Measurements from ENCODE around the gene HS3ST3A1. TPM values are rescaled to one million over a fixed set of nuclear protein-coding genes. Genes with fewer than 3 reads are reported as not detected.

HS3ST3A1 gene
- total RNA-seq, 2 donors from 2014 or later, result not detected

GRCh38 chr17:13537167-13537731 is 64.5 kb downstream of the HS3ST3A1 start:
- TF ChIP-seq CTCF (IDR thresholded peaks at IDR 0.05) (no peak), POLR2A (IDR thresholded peaks at IDR 0.05) (no peak)

GRCh38 chr17:13534946-13535345 is 66.8 kb downstream of the HS3ST3A1 start:
- ATAC-seq (no peak), DNase-seq (no peak)
- no peaks in the 10 kb centered on the region for H3K9me3 ChIP-seq
- no peaks in the 10 kb centered on the region for H3K36me3 ChIP-seq (replicated peaks in 1 of 2; ENCODE audit: insufficient read depth in 1 of 2, low read depth in 2 of 2)
- H3K4me1 ChIP-seq, result no peaks in the 10 kb centered on the region
- H3K27ac ChIP-seq, result no peak overlapping the region
- H3K27me3 ChIP-seq, result no peaks in the 10 kb centered on the region
- TF ChIP-seq CTCF (IDR thresholded peaks at IDR 0.05), result no peak
- TF ChIP-seq POLR2A (IDR thresholded peaks at IDR 0.05), result no peak
- WGBS, 2 donors, result 86% methylated on average over 1 of the region's 1 CpG
- intact Hi-C loops (cut with DNase I), result no loop called here
- no peak overlapping the region for H3K4me3 ChIP-seq

More at GRCh38 chr17:13537167-13537731, 64.5 kb downstream of the HS3ST3A1 start:
- Histone ChIP-seq H3K9me3 (no peaks in the 10 kb centered on the region), H3K36me3 (replicated peaks in 1 of 2; ENCODE audit: insufficient read depth in 1 of 2, low read depth in 2 of 2) (no peaks in the 10 kb centered on the region), H3K27me3 (no peaks in the 10 kb centered on the region), H3K4me1 (no peaks in the 10 kb centered on the region), H3K4me3 (no peak overlapping the region), H3K27ac (no peak overlapping the region)
- no peak for DNase-seq
- WGBS, 2 donors, result 64 to 74% methylated on average over 5 of the region's 5 CpGs
- intact Hi-C loops (cut with DNase I), result no loop called here
- ATAC-seq, result no peak

GRCh38 chr17:13531721-13532120 is 70.0 kb downstream of the HS3ST3A1 start:
- no peak for DNase-seq
- Histone ChIP-seq H3K4me3 (no peak overlapping the region), H3K9me3 (no peaks in the 10 kb centered on the region), H3K27ac (no peak overlapping the region), H3K36me3 (replicated peaks in 1 of 2; ENCODE audit: insufficient read depth in 1 of 2, low read depth in 2 of 2) (no peaks in the 10 kb centered on the region), H3K4me1 (no peaks in the 10 kb centered on the region), H3K27me3 (no peaks in the 10 kb centered on the region)
- ATAC-seq, result no peak
- TF ChIP-seq POLR2A (IDR thresholded peaks at IDR 0.05), result no peak
- no peak for TF ChIP-seq CTCF (IDR thresholded peaks at IDR 0.05)
- intact Hi-C loops (cut with DNase I), result no loop called here
- WGBS, 2 donors, result 74 to 76% methylated on average over 2 of the region's 2 CpGs

- no peak for DNase-seq
- no peaks in the 10 kb centered on the region for H3K36me3 ChIP-seq (replicated peaks in 1 of 2; ENCODE audit: insufficient read depth in 1 of 2, low read depth in 2 of 2)
- intact Hi-C loops (cut with DNase I), result no loop called here
- WGBS, 2 donors, result 67 to 75% methylated on average over 3 of the region's 3 CpGs
- TF ChIP-seq CTCF (IDR thresholded peaks at IDR 0.05) (no peak), POLR2A (IDR thresholded peaks at IDR 0.05) (no peak)
- ATAC-seq, result no peak
- no peak overlapping the region for H3K4me3 ChIP-seq
- no peaks in the 10 kb centered on the region for H3K27me3 ChIP-seq
- H3K4me1 ChIP-seq, result no peaks in the 10 kb centered on the region
- H3K27ac ChIP-seq, result no peak overlapping the region
- no peaks in the 10 kb centered on the region for H3K9me3 ChIP-seq
Observed at GRCh38 chr17:13525876-13526275, 75.9 kb downstream of the HS3ST3A1 start.

- TF ChIP-seq CTCF (IDR thresholded peaks at IDR 0.05), result no peak
- no peak for TF ChIP-seq POLR2A (IDR thresholded peaks at IDR 0.05)
- DNase-seq (no peak), ATAC-seq (no peak)
- Histone ChIP-seq H3K36me3 (replicated peaks in 1 of 2; ENCODE audit: insufficient read depth in 1 of 2, low read depth in 2 of 2) (no peaks in the 10 kb centered on the region), H3K27me3 (no peaks in the 10 kb centered on the region), H3K4me3 (no peak overlapping the region), H3K9me3 (no peaks in the 10 kb centered on the region), H3K27ac (no peak overlapping the region), H3K4me1 (no peaks in the 10 kb centered on the region)
- 69 to 70% methylated on average over 5 of the region's 5 CpGs for WGBS, 2 donors
- intact Hi-C loops (cut with DNase I), result no loop called here
Observed at GRCh38 chr17:13523164-13523563, 78.6 kb downstream of the HS3ST3A1 start.

Data from body of pancreas (tissue), 4 donors.